Stimulated activated CD8-positive, alpha-beta memory T cell treated with anti-CD3 and anti-CD28 coated beads, Interleukin-7, amount 100 ng/mL, for 1 hour (primary cell): ENCODE results near the gene ZFP42.
"Not testable (repeated sequence)": the region's sequence is repeated elsewhere in the genome, so short reads cannot be mapped to it uniquely, and the experiment has no call there.

Source experiments
- DNase-seq, 2 donors: peaks; one replicate each; pipeline ENCODE4 v3.0.0-alpha.2; 2020; ENCODE audit warnings: low read depth in 2 of 2

The ZFP42 gene

DNA sequence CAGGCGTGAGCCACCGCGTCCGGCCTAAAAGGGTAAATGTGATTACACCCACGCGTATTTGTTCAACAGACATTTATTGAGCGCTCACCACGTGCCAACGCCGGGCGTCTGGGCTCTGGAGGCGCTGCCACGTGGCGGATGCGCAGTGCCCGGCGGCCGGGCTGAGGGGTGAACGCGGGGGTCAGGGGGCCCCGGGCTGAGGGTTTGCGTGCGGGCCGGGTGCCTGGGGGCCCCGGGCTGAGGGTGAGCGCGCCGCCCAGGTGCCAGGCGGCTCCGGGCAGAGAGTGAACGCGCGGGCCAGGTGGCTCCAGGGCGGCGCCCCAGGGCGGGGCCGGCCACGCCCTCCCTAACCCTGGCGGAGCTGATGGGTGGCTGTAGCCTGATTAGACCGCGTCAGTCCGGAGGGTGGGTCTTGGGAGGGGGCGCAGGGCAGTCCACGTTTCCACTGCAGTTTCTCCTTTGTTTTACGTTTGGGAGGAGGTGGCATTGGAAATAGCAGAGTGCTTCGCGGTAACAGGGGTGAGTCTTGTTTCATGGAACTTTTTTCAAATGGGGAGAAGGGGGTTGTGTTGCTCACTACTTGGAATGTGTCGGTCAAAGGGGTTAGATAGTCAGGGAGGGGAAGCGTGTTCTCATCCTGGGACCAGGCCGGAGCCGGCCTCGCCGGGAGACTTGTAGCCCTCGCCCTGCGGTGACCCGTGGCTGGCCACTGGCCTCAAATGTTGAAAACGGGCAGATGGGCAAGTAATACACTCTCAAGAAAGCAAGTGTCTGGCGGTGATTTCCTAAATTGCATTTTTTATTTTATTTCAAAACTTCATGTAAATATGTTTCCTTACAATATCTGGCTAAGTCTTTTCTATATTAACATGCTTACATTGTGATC lies at the start of gene ZFP42:
TSS of gene ZFP42 (plus strand) at position 450 of the 886 bp plus-strand sequence. CDS start 7,037 bp downstream, outside the sequence.
- no peak for DNase-seq

DNA sequence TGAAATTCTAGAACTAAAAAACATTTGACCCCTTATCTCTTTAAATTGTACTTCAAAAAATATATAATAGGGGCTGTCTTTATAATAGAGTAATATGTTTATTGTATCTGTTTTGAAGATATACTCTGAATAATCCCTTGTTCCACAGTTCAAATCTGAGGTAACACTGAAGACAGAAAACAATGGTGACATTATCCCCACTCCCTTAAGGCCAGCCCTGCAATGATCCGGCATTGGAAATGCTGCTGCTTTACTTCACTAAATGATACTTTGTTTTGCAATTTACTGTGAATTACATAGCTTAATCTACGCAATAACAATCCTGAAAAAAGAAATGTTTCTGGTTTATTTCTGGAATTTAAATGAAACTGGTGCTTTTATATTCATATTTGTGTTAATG lies 34.4 kb upstream of the ZFP42 start:
- DNase-seq, result no peak

DNA sequence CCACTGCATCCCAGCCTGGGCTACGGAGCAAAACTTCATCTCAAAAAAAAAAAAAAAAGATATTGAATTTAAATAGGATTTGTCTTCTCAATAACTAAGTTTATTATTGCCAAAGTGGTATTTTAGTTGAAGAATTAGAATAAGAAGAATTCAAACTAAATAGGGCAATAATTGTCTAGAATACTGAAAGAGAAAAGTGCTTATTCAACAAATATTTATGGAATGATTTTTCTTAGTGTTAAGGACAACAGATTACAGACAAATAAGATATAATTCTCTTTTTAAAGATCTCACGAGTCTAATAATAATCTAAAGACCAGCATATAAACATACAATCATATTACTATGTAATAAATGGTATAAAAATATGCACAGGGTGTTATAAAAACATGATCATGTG lies 33.6 kb upstream of the ZFP42 start:
- no peak for DNase-seq

DNA sequence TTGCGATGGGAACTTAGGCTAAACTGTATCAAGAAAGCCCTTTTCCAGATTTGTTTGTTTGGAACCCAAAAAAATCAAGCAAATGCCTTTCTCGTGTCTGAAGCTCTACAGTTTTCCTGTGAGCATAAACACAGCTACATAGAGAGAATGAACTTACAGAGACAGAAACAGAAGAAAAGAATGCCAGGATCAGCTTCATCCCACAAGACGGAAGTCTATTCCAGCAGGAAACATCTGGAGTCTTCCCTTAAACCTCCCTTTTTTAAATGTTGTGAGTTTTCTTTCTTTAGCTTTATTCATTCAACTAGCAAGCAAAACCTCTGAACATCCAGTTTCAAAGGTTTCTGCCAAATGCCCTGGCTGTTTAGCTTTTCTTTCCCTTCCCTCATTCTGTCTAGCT lies 32.6 kb upstream of the ZFP42 start:
- DNase-seq, result no peak

DNA sequence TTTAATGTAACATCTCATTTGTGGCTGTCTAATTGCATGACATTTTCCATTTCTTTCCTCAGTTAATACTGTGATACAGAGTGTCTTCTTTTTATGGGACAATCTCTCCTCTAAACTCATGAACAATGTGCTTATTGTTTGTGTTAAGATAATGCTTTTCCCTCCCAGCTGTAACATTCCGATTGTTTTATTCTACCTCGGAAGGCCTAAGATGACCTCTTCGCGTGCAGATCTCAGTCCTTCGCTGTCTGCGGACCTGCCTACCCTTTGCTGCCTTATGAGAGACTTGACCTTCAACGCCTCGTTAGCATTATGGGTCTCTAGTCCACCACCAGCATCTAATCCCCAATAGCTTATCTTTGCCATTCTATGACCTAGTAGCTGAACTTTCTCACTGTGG lies 29.8 kb upstream of the ZFP42 start:
- no peak for DNase-seq

DNA sequence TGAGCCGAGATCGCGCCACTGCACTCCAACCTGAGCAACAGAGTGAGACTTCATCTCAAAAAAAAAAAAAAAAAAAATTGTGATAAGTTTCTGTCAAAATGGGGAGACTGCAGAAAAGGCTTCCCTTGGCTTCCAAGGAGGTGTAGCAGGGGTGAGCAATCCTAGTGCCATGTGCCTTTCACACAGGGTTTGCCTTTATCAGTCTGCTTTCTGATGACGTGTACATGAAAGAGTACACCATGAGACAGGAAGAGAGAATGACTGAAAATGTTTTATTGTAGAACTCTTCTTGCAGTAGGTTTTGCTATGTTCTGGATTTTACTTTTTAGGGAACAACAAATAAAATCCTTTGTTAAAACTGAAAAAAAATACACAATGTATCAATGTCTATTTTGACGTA lies 23.4 kb upstream of the ZFP42 start:
- DNase-seq, result no peak

DNA sequence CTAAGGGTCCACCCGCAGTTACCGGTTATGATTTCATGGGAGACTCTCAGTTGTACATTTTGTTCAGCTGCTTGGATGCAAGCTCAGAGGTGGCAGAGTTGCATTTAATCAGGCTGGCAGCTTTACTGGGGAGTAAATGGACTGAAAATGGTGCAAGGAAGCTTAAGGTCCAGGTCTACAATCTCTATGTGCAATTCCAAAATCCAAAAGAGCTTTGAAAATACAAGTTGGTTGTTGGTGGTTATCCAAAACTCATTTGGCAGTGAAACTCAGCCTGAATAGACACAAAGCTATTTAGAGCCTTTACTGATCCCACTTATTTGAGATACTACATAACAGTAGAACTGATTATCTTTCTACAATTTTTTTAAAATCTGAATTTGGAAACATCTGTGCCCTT lies 11.8 kb upstream of the ZFP42 start:
- no peak for DNase-seq

DNA sequence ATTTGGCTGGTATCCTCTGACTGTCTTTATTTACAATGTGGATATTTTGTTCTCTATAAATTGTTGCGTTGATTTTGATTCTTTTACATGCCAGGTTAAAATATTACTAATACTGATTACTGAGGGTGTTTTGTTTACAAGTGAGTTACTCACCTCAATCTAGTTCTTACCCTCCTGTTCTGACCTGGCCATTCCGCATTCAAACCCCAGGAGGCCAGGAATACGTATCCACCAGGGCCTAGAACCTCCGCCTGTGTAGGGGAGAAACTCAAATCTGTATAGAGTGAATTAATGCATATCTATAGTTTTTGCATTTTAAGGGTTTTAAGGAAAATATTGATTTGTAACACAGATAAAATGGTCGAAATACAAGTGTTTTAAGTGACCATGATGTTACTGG lies 2.6 kb upstream of the ZFP42 start:
- no peak for DNase-seq

DNA sequence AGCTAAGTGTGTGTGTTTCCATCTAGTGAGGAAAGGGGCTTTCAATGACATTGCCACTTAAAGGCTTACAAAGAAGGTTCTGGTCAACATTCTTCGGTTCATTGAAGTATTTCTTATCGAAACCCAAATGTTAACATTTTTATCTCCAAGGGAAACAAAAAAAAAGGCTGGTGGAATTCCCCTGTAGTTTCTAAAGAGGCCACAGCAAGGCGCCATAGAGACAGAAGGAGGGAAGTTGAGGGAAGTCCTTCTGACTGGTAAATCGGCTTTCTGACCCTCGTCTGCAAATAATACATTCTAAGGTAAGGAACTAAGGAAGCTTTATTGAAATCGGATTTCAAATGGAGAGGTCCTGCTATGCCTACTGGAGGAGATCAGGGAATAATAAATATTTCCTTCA lies 1.7 kb upstream of the ZFP42 start:
- no peak for DNase-seq

DNA sequence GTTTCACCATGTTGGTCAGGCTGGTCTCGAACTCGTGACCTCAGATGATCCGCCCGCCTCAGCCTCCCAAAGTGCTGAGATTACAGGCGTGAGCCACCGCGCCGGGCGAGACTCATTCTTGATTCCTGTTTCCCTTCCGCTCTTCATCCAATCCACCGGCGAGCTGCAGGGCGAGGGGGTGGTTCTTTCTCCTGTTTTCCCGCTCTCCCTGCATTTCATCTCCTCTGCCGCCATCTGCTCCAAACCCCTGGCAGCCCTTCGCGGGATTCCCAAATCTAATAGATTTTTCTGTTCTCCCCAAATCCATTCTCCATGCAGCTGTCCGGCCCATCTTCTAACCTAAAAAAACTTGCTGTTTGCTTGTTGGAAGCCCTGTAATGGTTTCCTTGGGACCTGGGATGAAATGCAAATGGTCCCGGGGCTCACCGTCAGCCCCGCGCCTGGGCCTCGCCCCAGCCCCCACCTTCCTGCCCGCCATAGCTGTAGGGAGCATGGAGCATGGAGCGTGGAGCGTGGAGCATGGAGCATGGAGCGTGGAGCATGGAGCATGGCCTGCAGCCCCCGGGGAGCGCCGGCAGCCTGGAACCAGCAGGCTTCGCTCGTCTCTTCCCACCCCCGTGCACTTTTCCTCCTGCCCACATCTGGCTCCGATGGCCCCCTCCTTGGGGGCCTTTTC lies 1.1 kb downstream of the ZFP42 start:
- no peak for DNase-seq

DNA sequence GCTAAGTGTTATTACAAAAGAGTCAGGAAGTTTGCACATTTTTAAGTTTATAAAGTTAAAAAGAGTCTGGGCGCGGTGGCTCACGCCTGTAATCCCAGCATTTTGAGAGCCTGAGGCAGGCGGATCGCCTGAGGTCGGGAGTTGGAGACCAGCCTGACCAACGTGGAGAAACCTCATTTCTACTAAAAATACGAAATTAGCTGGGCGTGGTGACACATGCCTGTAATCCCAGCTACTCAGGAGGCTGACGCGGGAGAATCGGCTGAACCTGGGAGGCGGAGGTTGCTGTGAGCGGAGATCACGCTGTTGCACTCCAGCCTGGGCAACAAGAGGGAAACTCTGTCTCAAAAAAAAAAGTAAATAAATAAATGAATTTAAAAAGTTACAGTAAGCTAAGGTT lies 2.4 kb downstream of the ZFP42 start:
- DNase-seq, result not testable (repeated sequence)

DNA sequence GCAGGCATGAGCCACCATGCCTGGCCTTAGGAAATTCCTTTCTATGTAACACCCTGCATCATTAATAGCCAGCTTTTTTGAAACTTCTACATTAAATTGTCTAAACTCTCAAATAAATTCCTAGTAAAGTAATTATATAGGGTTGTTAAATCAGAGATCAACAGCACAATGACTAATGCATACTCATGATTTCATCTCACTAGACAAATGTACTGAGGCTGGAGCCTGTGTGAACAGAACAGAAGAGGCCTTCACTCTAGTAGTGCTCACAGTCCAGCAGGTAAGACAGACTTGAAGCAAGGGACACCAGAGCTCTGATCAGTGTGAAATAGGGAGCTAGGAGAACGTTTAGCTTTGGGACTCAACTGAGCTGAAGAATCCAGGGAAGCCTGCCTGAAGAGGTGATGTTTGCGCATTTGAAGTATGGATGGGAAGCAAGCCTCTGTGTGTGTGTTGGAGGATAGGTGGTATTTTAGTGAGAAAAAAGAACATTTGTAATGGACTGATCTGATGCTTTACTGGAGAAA lies 3.9 kb downstream of the ZFP42 start:
- DNase-seq, result no peak

DNA sequence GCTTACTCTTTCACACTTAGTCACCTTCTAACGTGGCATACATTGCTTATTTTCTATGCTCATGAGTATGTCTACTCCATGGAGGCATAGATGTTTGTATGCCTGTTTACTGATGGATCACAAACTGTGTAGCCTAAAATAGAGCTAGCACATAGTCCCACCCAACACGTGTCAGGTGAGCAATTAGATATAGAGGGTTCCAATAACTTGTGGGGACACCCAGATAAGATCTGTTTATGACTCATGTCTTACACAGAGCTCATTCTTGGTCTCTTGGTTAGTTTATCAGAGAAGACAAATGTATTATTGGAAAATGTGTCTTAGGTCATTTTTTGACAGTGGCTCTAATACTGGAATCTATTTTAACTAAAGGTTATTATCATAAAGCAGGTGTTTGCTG lies 6.8 kb downstream of the ZFP42 start:
- DNase-seq, result no peak

DNA sequence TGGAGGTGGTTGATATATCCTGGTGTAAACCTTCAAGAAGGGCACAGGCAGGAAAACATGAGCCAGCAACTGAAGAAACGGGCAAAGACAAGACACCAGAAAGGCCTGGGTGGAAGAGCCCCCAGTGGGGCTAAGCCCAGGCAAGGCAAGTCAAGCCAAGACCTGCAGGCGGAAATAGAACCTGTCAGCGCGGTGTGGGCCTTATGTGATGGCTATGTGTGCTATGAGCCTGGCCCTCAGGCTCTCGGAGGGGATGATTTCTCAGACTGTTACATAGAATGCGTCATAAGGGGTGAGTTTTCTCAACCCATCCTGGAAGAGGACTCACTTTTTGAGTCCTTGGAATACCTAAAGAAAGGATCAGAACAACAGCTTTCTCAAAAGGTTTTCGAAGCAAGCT lies 7.2 kb downstream of the ZFP42 start:
- DNase-seq, result no peak

DNA sequence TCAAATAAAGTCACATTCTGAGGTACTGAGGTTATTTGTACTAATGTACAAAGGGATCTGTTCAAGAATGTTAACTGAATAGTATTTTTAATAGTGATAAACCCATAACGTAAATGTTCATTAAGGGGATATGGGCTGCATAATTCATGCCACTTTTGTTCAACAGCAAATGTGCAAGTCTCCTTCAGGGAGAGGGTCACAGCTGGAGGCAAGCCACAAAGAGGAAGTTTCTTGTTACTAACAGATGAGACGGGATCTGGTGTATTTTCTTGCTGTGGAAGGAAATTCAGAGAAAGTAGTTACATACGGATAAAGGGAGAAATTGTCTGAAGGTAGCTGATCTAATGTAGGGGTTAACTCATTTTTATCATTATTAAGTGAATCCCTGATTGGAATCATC lies 10.0 kb downstream of the ZFP42 start:
- DNase-seq, result no peak

DNA sequence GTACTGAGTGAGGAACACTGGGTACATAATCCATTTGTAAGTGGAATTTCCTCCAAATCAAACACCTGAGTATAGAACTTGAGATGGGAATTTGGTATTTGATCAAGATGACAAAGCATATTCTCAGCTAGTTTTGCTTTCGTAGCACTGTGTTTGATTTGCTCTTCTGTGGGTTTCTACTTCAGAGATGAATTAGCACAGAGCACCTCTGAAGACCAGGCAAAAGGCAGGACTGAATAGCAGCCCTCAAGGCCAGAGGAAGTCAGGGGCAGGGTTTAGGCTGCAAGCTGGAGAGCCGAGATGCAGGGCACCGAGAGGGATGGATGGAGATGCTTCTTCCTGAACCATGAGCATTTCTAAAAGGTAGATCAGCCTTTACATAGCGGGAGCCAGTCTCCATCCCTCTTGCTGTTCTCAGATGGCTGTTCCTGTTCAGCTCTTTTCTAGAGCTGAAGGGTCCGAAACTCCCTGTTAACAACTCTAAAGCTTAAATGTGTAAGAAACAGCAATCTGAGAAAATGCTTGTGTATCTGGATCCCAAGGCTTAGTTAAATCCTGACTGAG lies 10.8 kb downstream of the ZFP42 start:
- DNase-seq, result no peak

DNA sequence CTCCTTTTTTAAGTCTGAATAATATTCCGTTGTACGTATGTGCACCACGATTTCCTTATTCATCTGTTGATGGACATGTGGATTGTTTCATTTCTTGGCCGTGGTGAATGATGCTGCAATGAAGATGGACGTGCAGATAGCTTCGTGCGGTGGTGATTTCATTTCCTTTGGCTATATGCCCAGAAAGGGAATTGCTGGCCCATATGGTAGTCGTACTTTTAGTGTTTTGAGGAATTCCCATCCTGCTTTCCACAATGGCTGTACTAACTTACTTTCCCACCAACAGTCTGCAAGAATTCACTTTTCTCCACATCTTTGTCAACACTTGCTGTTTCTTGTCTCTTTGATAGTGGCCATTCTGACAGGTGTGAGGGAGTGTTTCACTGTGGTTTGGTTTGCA lies 12.8 kb downstream of the ZFP42 start:
- DNase-seq, result no peak

DNA sequence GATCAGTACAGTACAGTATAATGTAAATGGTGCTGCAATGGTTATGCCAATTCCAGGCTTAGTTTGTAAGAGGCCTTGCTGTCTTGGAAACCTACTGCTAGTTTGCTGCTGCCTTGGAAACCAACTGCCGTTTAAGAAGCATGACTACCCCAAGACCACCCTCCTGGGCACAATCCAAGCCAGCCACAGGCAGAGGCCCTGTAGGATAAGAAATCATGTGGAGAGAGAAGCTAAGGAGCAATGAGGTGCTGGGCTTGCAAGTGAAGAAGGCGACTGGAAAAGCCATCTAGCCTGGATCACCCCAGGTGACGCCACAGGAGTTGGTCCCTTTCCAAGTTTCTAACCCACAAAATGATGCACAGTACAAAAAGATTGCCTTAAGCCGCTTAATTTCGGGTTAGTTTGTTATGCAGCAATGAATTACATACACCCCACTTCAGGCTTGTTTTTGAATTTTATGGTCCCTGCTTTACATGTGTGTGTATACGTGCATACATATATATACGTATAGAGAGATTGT lies 16.9 kb downstream of the ZFP42 start:
- DNase-seq, result no peak

DNA sequence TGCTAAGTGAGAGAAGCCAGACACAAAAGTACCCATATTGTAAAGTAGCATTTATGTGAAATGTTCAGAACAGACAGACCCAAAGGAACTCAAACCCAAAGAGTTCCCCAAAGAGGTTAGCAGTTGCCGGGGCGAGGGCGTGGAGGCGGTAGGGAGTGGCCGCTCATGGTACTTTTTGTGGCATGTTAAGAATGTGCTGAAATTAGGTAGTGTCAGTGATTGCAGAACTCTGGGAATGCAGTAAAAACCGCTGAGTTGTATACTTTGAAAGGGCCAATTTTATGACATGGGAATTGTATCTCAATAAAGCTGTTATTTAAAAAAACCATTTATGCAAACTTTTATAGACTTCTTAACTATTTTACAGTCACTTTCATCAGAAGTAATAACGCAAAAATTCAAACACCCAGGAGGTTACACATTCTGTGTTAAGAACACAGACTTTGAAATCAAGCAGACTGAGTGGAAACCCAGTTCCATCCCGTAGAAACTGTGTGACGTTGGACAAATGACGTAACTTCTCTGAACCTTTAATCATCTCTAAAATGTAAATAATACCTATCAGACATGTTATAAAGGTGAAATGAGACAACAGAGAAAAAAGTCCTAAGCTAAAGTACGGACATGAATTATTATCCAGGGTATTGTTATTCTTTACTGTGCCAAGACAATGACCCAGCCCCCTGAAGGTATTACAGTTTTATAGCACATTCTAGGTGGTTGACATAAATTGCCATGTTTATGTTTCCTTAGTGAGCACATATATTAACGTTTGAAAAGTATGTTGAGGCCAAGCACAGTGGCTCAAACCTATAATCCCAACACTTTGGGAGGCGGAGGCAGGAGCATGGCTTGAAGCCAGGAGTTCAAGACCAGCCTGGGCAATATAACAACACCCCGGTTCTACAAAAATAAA lies 19.7 kb downstream of the ZFP42 start:
- DNase-seq, result no peak

DNA sequence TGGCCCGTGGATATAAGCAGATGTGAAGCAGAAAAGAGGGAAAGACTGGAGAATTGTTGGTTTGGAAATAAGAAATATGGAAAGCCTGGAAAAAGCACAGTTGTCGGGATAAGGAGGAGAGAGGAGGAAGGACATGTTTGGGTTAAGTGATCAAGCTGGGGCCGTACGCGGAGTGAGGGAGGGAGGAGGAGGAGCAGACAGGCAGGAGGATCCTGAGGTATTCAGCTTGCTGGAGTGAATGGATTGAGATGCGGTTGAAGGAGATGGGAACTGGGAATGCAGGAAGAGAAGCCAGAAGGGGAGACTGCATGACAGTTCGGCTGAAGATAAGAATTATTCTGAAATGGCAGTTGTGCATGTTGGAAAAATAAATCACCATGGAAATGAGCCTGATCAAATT lies 21.2 kb downstream of the ZFP42 start:
- DNase-seq, result no peak

DNA sequence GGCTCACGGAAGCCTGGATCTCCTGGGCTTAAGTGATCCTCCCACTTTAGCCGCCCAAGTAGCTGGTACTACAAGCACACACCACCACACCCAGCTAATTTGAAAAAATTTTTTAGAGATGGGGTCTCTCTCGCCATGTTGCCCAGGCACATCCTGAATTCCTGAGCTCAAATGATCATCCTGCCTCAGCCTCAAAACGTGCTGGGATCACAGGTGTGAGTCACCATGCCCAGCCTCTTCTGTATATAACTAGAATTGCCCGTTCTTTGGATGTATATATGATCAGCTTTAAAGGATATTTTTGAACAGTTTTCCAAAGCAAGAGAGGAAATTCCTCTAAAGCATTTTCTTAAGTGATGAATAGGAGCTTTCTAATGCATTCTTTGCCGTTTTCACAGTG lies 22.7 kb downstream of the ZFP42 start:
- no peak for DNase-seq
